WERI-Rb-1 (cell line): ENCODE data around the gene DBH.
A peak's percentile ranks its signal among the peaks of the same experiment; 100 is the strongest.

Source experiments
- DNase-seq: peaks from one replicate; pipeline ENCODE4 v3.0.0-alpha.2; 2020
- H3K27ac ChIP-seq: fragments of 250-450 bp; sonication (Bioruptor Pico); 2 replicates; pipeline ENCODE4 v1.5.1; 2020; ENCODE audit warnings: mild to moderate bottlenecking, moderate library complexity
- H3K27me3 ChIP-seq: fragments of 250-450 bp; sonication (Bioruptor Pico); 2 replicates; pipeline ENCODE4 v1.5.1; 2021; ENCODE audit warnings: mild to moderate bottlenecking, low read depth, moderate library complexity; ENCODE audit not compliant: insufficient read depth, severe bottlenecking
- H3K36me3 ChIP-seq: fragments of 250-450 bp; sonication (Bioruptor Pico); 2 replicates; pipeline ENCODE4 v1.5.1; 2020; ENCODE audit warnings: mild to moderate bottlenecking, moderate library complexity
- H3K4me3 ChIP-seq: 2 replicates; pipeline ENCODE4 v1.5.1; 2011; ENCODE audit warnings: low read depth, mild to moderate bottlenecking, control low read depth, low read length
- H3K9me3 ChIP-seq: fragments of 250-450 bp; sonication (Bioruptor Pico); 2 replicates; pipeline ENCODE4 v1.5.1; 2021; ENCODE audit warnings: mild to moderate bottlenecking, moderate library complexity; ENCODE audit not compliant: severe bottlenecking
- TF ChIP-seq, protein P1 (sequence below): IDR thresholded peaks from 2 replicates; pipeline ENCODE4 v1.5.1; 2011; ENCODE audit warnings: low read depth, mild to moderate bottlenecking, control low read depth, inconsistent platforms, low read length

Gene DBH

DNA sequence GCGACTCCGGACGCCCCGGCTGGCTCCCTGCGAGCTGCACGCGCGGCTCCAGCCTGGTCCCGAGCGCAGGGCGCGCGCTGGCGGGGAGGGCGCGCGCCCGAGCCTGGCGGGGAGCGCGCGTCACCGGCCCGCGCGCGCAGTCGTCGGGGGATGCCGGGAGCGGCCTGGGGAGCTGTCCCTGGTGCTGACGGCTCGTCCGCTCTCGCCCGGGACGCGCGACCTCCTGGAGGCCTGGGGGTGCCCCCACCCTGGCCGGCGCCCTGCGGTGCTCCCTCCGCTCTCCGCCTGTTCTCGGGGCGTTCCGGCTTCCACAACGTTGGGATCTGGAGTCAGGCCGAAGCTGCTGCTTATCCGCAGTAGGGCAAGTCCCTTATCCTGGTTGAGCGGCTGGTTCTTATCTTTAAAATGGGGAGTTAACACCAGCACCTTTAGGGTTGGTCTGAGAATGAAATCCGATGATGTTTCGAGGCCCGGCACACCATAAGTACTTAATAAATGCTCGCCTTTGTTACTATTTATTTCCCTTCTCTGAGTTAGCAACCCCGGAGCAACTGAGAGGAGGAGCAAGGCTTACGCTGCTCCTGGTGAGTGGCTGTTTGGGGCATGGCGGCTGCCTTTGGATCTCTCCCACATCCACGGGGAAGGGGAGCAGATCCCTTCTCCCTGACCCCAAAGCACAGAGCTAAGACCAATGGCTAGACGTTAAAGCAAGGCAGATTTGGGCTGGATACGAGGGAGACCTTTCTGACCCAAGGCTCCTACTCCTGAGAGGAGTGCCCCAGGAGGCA is 26.7 kb upstream of the DBH start, which contains the start of gene FAM163B:
Gene FAM163B (minus strand): TSS at position 79 of the 788 bp plus-strand sequence. CDS start 29,166 bp downstream, outside the sequence.
- DNase-seq = peak; percentile 51
- H3K27ac ChIP-seq = peak within 1 kb of the TSS; percentile 40; the same call in 1 of the 2 replicates
- H3K4me3 ChIP-seq = peak within 1 kb of the TSS; percentile 50
- H3K9me3 ChIP-seq = no peaks in the 10 kb centered on the region
- H3K27me3 ChIP-seq = no peaks in the 10 kb centered on the region
- TF ChIP-seq, protein P1, sequence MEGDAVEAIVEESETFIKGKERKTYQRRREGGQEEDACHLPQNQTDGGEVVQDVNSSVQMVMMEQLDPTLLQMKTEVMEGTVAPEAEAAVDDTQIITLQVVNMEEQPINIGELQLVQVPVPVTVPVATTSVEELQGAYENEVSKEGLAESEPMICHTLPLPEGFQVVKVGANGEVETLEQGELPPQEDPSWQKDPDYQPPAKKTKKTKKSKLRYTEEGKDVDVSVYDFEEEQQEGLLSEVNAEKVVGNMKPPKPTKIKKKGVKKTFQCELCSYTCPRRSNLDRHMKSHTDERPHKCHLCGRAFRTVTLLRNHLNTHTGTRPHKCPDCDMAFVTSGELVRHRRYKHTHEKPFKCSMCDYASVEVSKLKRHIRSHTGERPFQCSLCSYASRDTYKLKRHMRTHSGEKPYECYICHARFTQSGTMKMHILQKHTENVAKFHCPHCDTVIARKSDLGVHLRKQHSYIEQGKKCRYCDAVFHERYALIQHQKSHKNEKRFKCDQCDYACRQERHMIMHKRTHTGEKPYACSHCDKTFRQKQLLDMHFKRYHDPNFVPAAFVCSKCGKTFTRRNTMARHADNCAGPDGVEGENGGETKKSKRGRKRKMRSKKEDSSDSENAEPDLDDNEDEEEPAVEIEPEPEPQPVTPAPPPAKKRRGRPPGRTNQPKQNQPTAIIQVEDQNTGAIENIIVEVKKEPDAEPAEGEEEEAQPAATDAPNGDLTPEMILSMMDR = no peak
- peaks cover 8% of the 10 kb centered on the region for H3K36me3 ChIP-seq

DNA sequence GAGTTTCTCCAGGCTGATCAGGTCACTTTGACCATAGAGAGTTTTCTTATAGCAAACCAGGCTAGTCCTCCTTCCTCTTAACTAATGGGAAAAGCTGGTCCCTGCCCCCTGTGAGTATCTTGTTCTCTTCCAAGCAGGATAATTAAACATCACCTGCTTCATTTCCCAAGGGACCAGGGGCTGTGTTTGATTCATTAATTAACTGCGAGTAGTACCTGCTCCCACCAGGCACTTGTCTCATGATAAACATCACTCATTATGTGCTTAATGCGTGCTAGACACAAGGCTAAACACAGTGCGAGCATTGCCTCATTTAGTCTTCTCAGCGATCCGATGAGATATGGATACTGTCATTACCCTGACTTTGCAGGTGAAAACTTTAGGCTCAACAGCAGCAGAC is 25.3 kb upstream of the DBH start:
- TF ChIP-seq, protein P1 = no peak
- DNase-seq = peak; percentile 26
- no peaks in the 10 kb centered on the region for H3K27me3 ChIP-seq
- H3K9me3 ChIP-seq = no peaks in the 10 kb centered on the region
- peaks cover 5% of the 10 kb centered on the region for H3K36me3 ChIP-seq
- H3K27ac ChIP-seq = no peak overlapping the region
- H3K4me3 ChIP-seq = no peak overlapping the region

DNA sequence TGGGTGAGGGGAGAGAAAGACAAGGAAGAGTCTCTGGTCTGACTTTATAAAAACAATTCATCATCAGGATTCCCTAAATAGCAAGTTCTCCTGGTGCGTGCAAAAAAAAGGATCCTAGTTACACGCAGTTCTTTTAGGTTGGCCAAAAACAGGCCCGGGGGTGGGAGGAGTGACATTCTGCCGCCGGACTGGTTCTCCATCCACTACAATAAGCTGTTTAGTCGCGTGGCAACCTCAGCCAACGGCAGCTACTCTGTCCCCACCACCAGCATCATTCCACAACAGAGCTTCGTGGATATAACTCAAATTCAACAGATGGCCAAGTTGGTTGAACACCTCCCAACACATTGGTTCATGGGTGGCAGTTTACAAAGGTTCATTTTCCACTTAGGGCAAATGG is 24.1 kb upstream of the DBH start:
- Histone ChIP-seq H3K27ac (no peak overlapping the region), H3K27me3 (no peaks in the 10 kb centered on the region), H3K9me3 (no peaks in the 10 kb centered on the region), H3K4me3 (no peak overlapping the region), H3K36me3 (peaks cover 3% of the 10 kb centered on the region)
- no peak for DNase-seq
- TF ChIP-seq, protein P1 = no peak

DNA sequence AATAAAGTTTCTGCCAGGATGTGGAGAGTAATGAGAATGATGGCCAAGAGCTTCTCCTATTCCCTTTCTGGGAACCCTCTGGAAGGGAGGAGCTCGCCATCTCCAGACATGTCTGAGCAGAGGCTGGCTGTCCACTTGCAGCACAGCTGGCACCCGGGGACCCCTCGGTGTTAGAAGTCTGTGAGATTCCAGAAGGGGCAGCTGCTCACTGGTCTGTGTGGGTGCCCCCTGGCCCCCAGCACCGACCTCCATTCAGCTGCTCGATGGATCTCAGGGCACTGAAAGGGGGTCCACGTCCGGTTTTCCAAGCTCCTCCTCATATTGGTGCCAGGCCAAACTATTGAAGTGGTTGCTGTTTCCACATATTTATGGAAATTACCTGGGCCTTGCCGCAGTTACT is 23.3 kb upstream of the DBH start:
- Histone ChIP-seq H3K27ac (no peak overlapping the region), H3K27me3 (no peaks in the 10 kb centered on the region), H3K9me3 (no peaks in the 10 kb centered on the region), H3K4me3 (no peak overlapping the region), H3K36me3 (no peaks in the 10 kb centered on the region; the same call in 1 of the 2 replicates)
- TF ChIP-seq, protein P1 = no peak
- DNase-seq = no peak

DNA sequence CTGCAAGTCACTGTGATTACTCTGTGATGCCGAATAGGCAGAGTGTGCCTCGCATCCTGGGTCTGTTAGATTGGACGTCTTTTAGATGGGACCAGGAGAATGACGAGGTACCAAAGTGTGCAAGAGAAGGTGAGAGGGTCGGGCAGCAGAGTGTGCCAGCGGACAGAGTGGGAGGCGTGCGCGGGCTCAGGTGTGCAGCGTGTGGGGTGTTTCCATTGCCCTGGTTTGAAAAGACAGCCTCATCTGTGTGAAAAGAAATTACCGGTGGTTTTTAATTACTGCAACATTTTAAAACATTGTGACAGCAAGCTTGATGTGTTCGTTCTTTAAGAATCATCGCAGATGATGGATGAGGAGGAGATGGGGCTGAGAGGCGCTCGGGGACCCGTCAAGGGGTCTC is 22.7 kb upstream of the DBH start:
- Histone ChIP-seq H3K27ac (no peak overlapping the region), H3K36me3 (no peaks in the 10 kb centered on the region), H3K4me3 (no peak overlapping the region), H3K9me3 (no peaks in the 10 kb centered on the region), H3K27me3 (no peaks in the 10 kb centered on the region)
- no peak for DNase-seq
- TF ChIP-seq, protein P1 = no peak

DNA sequence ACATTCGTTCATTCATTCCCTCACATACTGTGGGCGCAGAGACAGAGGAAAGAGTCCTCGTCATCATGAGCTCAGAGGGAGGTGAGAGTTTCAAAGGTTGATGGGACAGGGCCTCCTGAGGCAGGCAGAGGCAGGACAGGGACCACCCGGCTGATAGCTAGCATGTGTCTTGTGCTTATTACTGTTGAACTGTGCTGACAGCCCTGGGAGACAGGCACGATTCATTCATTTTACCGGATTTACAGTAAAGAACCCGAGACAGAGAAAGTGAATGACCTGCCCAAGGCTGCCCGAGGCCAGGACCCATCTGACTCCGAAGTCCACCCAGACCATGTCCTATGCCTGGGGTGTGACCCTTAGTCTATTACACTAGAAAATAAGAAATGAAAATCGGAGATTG is 22.1 kb upstream of the DBH start:
- H3K27me3 ChIP-seq = no peaks in the 10 kb centered on the region
- H3K9me3 ChIP-seq = no peaks in the 10 kb centered on the region
- H3K4me3 ChIP-seq = no peak overlapping the region
- no peaks in the 10 kb centered on the region for H3K36me3 ChIP-seq
- no peak for DNase-seq
- TF ChIP-seq, protein P1 = no peak
- no peak overlapping the region for H3K27ac ChIP-seq
